Effector memory CD4-positive, alpha-beta T cell (primary cell): ENCODE measurements around the gene LLPH.

Experiments used
- DNase-seq, 3 donors: peaks; one replicate each; pipeline ENCODE4 v3.0.0-alpha.2; 2020
- H3K27ac ChIP-seq: 2 replicates; pipeline ENCODE4 v1.7.0; 2013; ENCODE audit warnings: mild to moderate bottlenecking, low read length, moderate library complexity; ENCODE audit not compliant: insufficient read depth, poor library complexity, severe bottlenecking
- H3K27me3 ChIP-seq: replicated peaks from 2 replicates; pipeline ENCODE4 v1.7.0; 2013; ENCODE audit warnings: mild to moderate bottlenecking, low read length; ENCODE audit not compliant: insufficient read depth, control insufficient read depth, poor library complexity, severe bottlenecking
- H3K36me3 ChIP-seq: 2 replicates; pipeline ENCODE4 v1.7.0; 2013; ENCODE audit warnings: mild to moderate bottlenecking, low read length, moderate library complexity; ENCODE audit not compliant: control insufficient read depth, insufficient read depth
- H3K4me1 ChIP-seq: 2 replicates; pipeline ENCODE4 v1.7.0; 2013; ENCODE audit warnings: low read length, mild to moderate bottlenecking; ENCODE audit not compliant: control insufficient read depth, insufficient read depth, poor library complexity, severe bottlenecking
- H3K4me3 ChIP-seq: 2 replicates; pipeline ENCODE4 v1.7.0; 2013; ENCODE audit warnings: low read length, low read depth, mild to moderate bottlenecking; ENCODE audit not compliant: insufficient read depth, poor library complexity, severe bottlenecking
- H3K9me3 ChIP-seq: 2 replicates; pipeline ENCODE4 v1.7.0; 2013; ENCODE audit warnings: mild to moderate bottlenecking, low read length, moderate library complexity; ENCODE audit not compliant: control insufficient read depth

The LLPH gene

GRCh38 chr12:66120477-66120876 lies 10.1 kb downstream of the LLPH start:
- H3K4me1 ChIP-seq, result no peaks in the 10 kb centered on the region
- no peaks in the 10 kb centered on the region for H3K9me3 ChIP-seq
- H3K27ac ChIP-seq, result no peak overlapping the region
- no peak for DNase-seq
- H3K36me3 ChIP-seq, result peaks cover 31% of the 10 kb centered on the region
- no peak overlapping the region for H3K4me3 ChIP-seq
- no peaks in the 10 kb centered on the region for H3K27me3 ChIP-seq

- H3K4me3 ChIP-seq, result no peak overlapping the region
- H3K27me3 ChIP-seq, result no peaks in the 10 kb centered on the region
- H3K27ac ChIP-seq, result no peak overlapping the region
- no peaks in the 10 kb centered on the region for H3K4me1 ChIP-seq
- DNase-seq, result no peak
- peaks cover 26% of the 10 kb centered on the region for H3K36me3 ChIP-seq
- no peaks in the 10 kb centered on the region for H3K9me3 ChIP-seq
Observed at GRCh38 chr12:66119870-66120241, 10.7 kb downstream of the LLPH start.

GRCh38 chr12:66119229-66119869 lies 11.2 kb downstream of the LLPH start:
- Histone ChIP-seq H3K36me3 (peaks cover 21% of the 10 kb centered on the region), H3K9me3 (no peaks in the 10 kb centered on the region), H3K4me1 (no peaks in the 10 kb centered on the region), H3K4me3 (no peak overlapping the region), H3K27ac (no peak overlapping the region), H3K27me3 (no peaks in the 10 kb centered on the region)
- DNase-seq, result no peak

GRCh38 chr12:66118240-66118891 lies 12.2 kb downstream of the LLPH start:
- no peaks in the 10 kb centered on the region for H3K27me3 ChIP-seq
- H3K4me3 ChIP-seq, result no peak overlapping the region
- DNase-seq, result no peak
- peaks cover 17% of the 10 kb centered on the region for H3K36me3 ChIP-seq
- no peaks in the 10 kb centered on the region for H3K9me3 ChIP-seq
- no peak overlapping the region for H3K27ac ChIP-seq
- H3K4me1 ChIP-seq, result no peaks in the 10 kb centered on the region

- no peak overlapping the region for H3K27ac ChIP-seq
- no peak for DNase-seq
- H3K27me3 ChIP-seq, result no peaks in the 10 kb centered on the region
- H3K4me1 ChIP-seq, result no peaks in the 10 kb centered on the region
- H3K9me3 ChIP-seq, result no peaks in the 10 kb centered on the region
- no peak overlapping the region for H3K4me3 ChIP-seq
- peaks cover 5% of the 10 kb centered on the region for H3K36me3 ChIP-seq
Observed at GRCh38 chr12:66117242-66117641, 13.3 kb downstream of the LLPH start.

GRCh38 chr12:66115071-66115600 lies 15.4 kb downstream of the LLPH start:
- Histone ChIP-seq H3K27ac (no peak overlapping the region), H3K4me1 (no peaks in the 10 kb centered on the region), H3K9me3 (no peaks in the 10 kb centered on the region), H3K36me3 (no peaks in the 10 kb centered on the region), H3K27me3 (no peaks in the 10 kb centered on the region), H3K4me3 (no peak overlapping the region)
- no peak for DNase-seq

- Histone ChIP-seq H3K4me3 (no peak overlapping the region), H3K27ac (no peak overlapping the region), H3K4me1 (no peaks in the 10 kb centered on the region), H3K9me3 (no peaks in the 10 kb centered on the region), H3K36me3 (no peaks in the 10 kb centered on the region), H3K27me3 (no peaks in the 10 kb centered on the region)
- DNase-seq, result no peak
Observed at GRCh38 chr12:66113471-66113870, 17.1 kb downstream of the LLPH start.

- no peak overlapping the region for H3K4me3 ChIP-seq
- no peaks in the 10 kb centered on the region for H3K4me1 ChIP-seq
- H3K27ac ChIP-seq, result no peak overlapping the region
- no peaks in the 10 kb centered on the region for H3K27me3 ChIP-seq
- no peak for DNase-seq
- no peaks in the 10 kb centered on the region for H3K9me3 ChIP-seq
- no peaks in the 10 kb centered on the region for H3K36me3 ChIP-seq
Observed at GRCh38 chr12:66111605-66112004, 18.9 kb downstream of the LLPH start.

- H3K4me1 ChIP-seq, result no peaks in the 10 kb centered on the region
- H3K27me3 ChIP-seq, result no peaks in the 10 kb centered on the region
- H3K4me3 ChIP-seq, result no peak overlapping the region
- no peaks in the 10 kb centered on the region for H3K9me3 ChIP-seq
- no peak for DNase-seq
- no peaks in the 10 kb centered on the region for H3K36me3 ChIP-seq
- H3K27ac ChIP-seq, result no peak overlapping the region
Observed at GRCh38 chr12:66109056-66109455, 21.5 kb downstream of the LLPH start.

- H3K4me3 ChIP-seq, result no peak overlapping the region
- H3K27me3 ChIP-seq, result no peaks in the 10 kb centered on the region
- no peak overlapping the region for H3K27ac ChIP-seq
- no peak for DNase-seq
- H3K4me1 ChIP-seq, result no peaks in the 10 kb centered on the region
- no peaks in the 10 kb centered on the region for H3K9me3 ChIP-seq
- H3K36me3 ChIP-seq, result no peaks in the 10 kb centered on the region
Observed at GRCh38 chr12:66108386-66108785, 22.2 kb downstream of the LLPH start.
